Thymus (tissue), 11 donors: ENCODE data around the gene ERBB4. TPM values are rescaled to one million over a fixed set of nuclear protein-coding genes. Genes with fewer than 3 reads are reported as not detected.
"Not testable (repeated sequence)": the region's sequence is repeated elsewhere in the genome, so short reads cannot be mapped to it uniquely, and the experiment has no call there.

ENCODE experiments used
- DNase-seq, 9 donors: peaks; one replicate each; pipeline ENCODE4 v3.0.0-alpha.2; 2013; ENCODE audit warnings: low spot score in 9 of 9, low read depth in 6 of 9, missing footprints in 1 of 9
- H3K27ac ChIP-seq, 2 donors: one replicate each; pipeline ENCODE4 v1.5.1; 2013; ENCODE audit warnings: control low read depth in 1 of 2, low read depth in 1 of 2, low read length in 1 of 2, mild to moderate bottlenecking in 1 of 2, moderate library complexity in 1 of 2
- H3K27me3 ChIP-seq, 2 donors: one replicate each; pipeline ENCODE4 v1.5.1; 2013; ENCODE audit warnings: low read length in 1 of 2; ENCODE audit not compliant: control insufficient read depth in 2 of 2, insufficient read depth in 1 of 2
- H3K36me3 ChIP-seq, 2 donors: one replicate each; pipeline ENCODE4 v1.5.1; 2013; ENCODE audit warnings: low read length in 1 of 2, mild to moderate bottlenecking in 1 of 2, moderate library complexity in 1 of 2; ENCODE audit not compliant: control insufficient read depth in 2 of 2, insufficient read depth in 2 of 2
- H3K4me1 ChIP-seq, 2 donors: one replicate each; pipeline ENCODE4 v1.5.1; 2013; ENCODE audit warnings: low read length in 2 of 2; ENCODE audit not compliant: control insufficient read depth in 2 of 2, insufficient read depth in 2 of 2
- H3K4me3 ChIP-seq, 2 donors: one replicate each; pipeline ENCODE4 v1.5.1; 2013; ENCODE audit warnings: low read length in 2 of 2, control low read depth in 1 of 2, mild to moderate bottlenecking in 1 of 2
- H3K9me3 ChIP-seq, 2 donors: one replicate each; pipeline ENCODE4 v1.5.1; 2013; ENCODE audit warnings: low read length in 1 of 2, mild to moderate bottlenecking in 1 of 2; ENCODE audit not compliant: control insufficient read depth in 2 of 2, insufficient read depth in 1 of 2
- WGBS: extraction: QIAGEN DNeasy Blood & Tissue Kit; methylation state at CpG from one replicate; pipeline ENCODE4 v1.1.7; 2013; 5-methylcytosine and 5-hydroxymethylcytosine counted together
- polyA plus RNA-seq: library from polyadenylated mRNA; stranded (reverse); fragments of 200-250 nt; gene quantifications from one replicate; pipeline ENCODE4 v1.2.3, GENCODE V29; 2013
- total RNA-seq: library from RNA; stranded (reverse); fragments of 120-200 nt; gene quantifications from one replicate; pipeline ENCODE4 v1.2.4, GENCODE V29; 2013
- donor health status: healthy.

The ERBB4 gene
- total and polyA plus RNA-seq, 2 donors = 0.16 to 0.19 TPM

DNA sequence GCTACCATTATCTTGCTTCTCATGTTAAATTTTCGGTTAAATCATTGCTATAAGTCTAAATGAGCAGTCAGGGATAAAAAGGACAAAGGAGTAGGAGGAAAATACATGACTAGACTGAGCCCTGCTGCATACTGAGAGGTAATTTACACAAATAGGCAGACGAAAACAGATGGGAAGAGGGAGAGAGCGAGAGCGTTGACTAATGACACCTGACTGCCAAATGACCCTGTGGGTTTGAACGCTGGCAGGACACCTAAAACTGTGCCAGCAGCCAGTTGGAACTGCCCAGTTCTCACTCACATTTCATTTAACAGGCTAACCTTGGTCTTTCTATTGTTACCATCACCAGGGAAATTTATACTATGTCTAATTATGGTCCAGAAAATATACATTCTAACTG lies 1004.0 kb downstream of the ERBB4 start:
- no peak overlapping the region for H3K4me3 ChIP-seq
- no peaks in the 10 kb centered on the region for H3K9me3 ChIP-seq
- H3K36me3 ChIP-seq = no peaks in the 10 kb centered on the region
- DNase-seq = no peak
- H3K27me3 ChIP-seq = no peaks in the 10 kb centered on the region
- no peaks in the 10 kb centered on the region for H3K4me1 ChIP-seq
- no peak overlapping the region for H3K27ac ChIP-seq
- 62% methylated on average over 5 of the region's 5 CpGs for WGBS

- H3K36me3 ChIP-seq, H3K4me3 ChIP-seq, H3K27me3 ChIP-seq, DNase-seq, H3K27ac ChIP-seq, H3K4me1 ChIP-seq: not testable (repeated sequence)
- H3K9me3 ChIP-seq = peaks cover 0 to 11% of the 10 kb centered on the region in 2 donors
- WGBS = 96% methylated on average over 18 of the region's 18 CpGs
Observed at GRCh38 chr2:211524248-211524647, 1014.4 kb downstream of the ERBB4 start.

- DNase-seq = no peak
- 93% methylated on average over 3 of the region's 3 CpGs for WGBS
- H3K9me3 ChIP-seq = no peaks in the 10 kb centered on the region
- no peak overlapping the region for H3K27ac ChIP-seq
- H3K4me1 ChIP-seq = no peaks in the 10 kb centered on the region
- H3K36me3 ChIP-seq = no peaks in the 10 kb centered on the region
- H3K27me3 ChIP-seq = no peaks in the 10 kb centered on the region
- no peak overlapping the region for H3K4me3 ChIP-seq
Observed at GRCh38 chr2:211516537-211516936, 1022.1 kb downstream of the ERBB4 start.

DNA sequence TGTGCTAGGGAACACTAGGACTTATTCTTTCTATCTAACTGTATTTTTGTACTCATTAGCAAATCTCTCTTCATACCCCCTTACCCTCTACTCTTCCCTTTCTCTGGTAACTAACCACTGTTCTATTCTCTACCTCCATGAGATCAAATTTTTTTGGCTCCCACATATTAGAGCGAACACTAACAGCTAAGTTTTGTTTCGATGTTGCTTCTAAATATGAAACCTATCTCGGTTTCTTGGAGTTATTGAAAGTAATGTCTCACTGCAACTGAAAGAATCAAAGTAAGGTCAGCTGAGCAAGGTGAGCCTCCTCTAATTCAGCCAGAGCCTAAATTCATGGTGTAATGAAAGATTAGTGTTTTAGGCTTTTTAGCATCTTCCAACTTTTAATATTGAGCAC lies 1024.6 kb downstream of the ERBB4 start:
- no peak for DNase-seq
- Histone ChIP-seq H3K27ac (no peak overlapping the region), H3K9me3 (no peaks in the 10 kb centered on the region), H3K4me3 (no peak overlapping the region), H3K36me3 (no peaks in the 10 kb centered on the region), H3K4me1 (no peaks in the 10 kb centered on the region), H3K27me3 (no peaks in the 10 kb centered on the region)
- WGBS = 95% methylated on average over 3 of the region's 3 CpGs

DNA sequence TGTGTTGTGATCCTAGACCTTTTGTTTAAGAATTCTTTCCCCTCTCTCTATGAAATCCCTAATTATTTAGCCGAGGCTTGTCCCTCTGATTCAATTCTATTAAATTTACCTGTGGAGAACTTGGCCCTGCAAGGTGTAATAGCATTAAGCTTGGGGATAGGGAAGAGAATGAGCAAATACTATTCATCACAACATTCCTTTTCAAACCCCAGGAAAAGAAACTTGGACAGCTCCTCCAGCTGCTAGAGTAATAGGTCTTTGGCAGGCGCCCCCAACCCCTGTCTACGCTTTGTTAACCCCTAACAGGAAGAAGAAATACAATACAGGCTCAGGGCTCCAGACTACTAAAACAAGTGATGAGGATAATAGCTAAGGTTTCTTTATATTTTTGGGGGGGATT lies 1025.2 kb downstream of the ERBB4 start:
- Histone ChIP-seq H3K36me3 (no peaks in the 10 kb centered on the region), H3K4me3 (no peak overlapping the region), H3K4me1 (no peaks in the 10 kb centered on the region), H3K27ac (no peak overlapping the region), H3K27me3 (no peaks in the 10 kb centered on the region), H3K9me3 (no peaks in the 10 kb centered on the region)
- WGBS = 47% methylated on average over 3 of the region's 3 CpGs
- no peak for DNase-seq

GRCh38 chr2:211512806-211513205 lies 1025.8 kb downstream of the ERBB4 start:
- Histone ChIP-seq H3K27ac (no peak overlapping the region), H3K4me3 (no peak overlapping the region), H3K4me1 (no peaks in the 10 kb centered on the region), H3K9me3 (no peaks in the 10 kb centered on the region), H3K36me3 (no peaks in the 10 kb centered on the region), H3K27me3 (no peaks in the 10 kb centered on the region)
- WGBS = 88% methylated on average over 3 of the region's 3 CpGs
- DNase-seq = no peak

GRCh38 chr2:211503856-211504255 lies 1034.7 kb downstream of the ERBB4 start:
- Histone ChIP-seq H3K36me3 (no peaks in the 10 kb centered on the region), H3K27ac (no peak overlapping the region), H3K4me3 (no peak overlapping the region), H3K9me3 (peaks cover 0 to 5% of the 10 kb centered on the region in 2 donors), H3K4me1 (no peaks in the 10 kb centered on the region), H3K27me3 (no peaks in the 10 kb centered on the region)
- DNase-seq = no peak

- peaks cover 0 to 5% of the 10 kb centered on the region in 2 donors for H3K9me3 ChIP-seq
- no peak overlapping the region for H3K4me3 ChIP-seq
- no peaks in the 10 kb centered on the region for H3K36me3 ChIP-seq
- no peaks in the 10 kb centered on the region for H3K27me3 ChIP-seq
- DNase-seq = no peak
- 95% methylated on average over 4 of the region's 4 CpGs for WGBS
- no peak overlapping the region for H3K27ac ChIP-seq
- no peaks in the 10 kb centered on the region for H3K4me1 ChIP-seq
Observed at GRCh38 chr2:211503198-211503597, 1035.4 kb downstream of the ERBB4 start.

- H3K4me1 ChIP-seq = no peaks in the 10 kb centered on the region
- H3K4me3 ChIP-seq = no peak overlapping the region
- H3K9me3 ChIP-seq = peaks cover 0 to 3% of the 10 kb centered on the region in 2 donors
- 46% methylated on average over 3 of the region's 3 CpGs for WGBS
- H3K36me3 ChIP-seq = no peaks in the 10 kb centered on the region
- no peak for DNase-seq
- H3K27ac ChIP-seq = no peak overlapping the region
- no peaks in the 10 kb centered on the region for H3K27me3 ChIP-seq
Observed at GRCh38 chr2:211498551-211499205, 1039.9 kb downstream of the ERBB4 start.
